DND-41 (cell line): ENCODE results near the gene LGR6.
A peak's percentile ranks its signal among the peaks of the same experiment; 100 is the strongest.

Experiments used
- EZH2 ChIP-seq: IDR thresholded peaks from 3 replicates; pipeline ENCODE4 v1.6.1; 2012; ENCODE audit warnings: borderline replicate concordance, low read depth, mild to moderate bottlenecking, moderate library complexity, low read length, inconsistent platforms; ENCODE audit not compliant: severe bottlenecking
- TF ChIP-seq, protein P1 (sequence below): IDR thresholded peaks from 2 replicates; pipeline ENCODE4 v1.5.1; 2012; ENCODE audit warnings: borderline replicate concordance, low read length, moderate library complexity, mild to moderate bottlenecking; ENCODE audit not compliant: poor library complexity, severe bottlenecking; ENCODE audit errors: extremely low read depth

DNA sequence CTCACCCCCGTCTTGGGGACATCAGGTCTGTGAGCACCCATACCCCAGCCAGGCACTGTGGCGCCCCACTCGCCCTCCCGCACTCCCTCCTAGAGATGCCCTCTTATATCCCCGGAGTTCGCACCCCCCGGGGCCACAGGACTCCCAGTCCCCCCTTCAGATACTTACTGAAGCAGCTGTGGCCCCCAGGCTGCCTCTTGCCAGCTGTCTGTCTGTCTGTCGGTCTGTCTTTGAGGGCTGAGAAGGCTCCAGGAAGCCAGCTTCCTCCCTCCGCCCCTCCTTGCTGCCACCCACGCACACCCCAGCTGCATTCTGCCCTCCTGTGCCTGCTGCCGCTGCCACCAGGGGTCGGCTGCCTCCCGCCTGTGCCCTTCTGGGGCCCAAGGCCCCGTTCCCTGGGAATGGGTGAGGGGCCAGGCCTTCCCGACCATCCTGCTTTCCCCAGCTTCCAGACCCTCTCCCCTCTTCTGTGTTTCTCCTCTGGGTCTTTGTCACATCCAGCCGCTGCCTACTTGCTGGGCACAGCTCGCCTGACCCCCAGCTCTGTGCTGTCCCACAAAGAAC is 33.1 kb upstream of the LGR6 start, which contains the start of gene PTPN7:
- TF ChIP-seq EZH2 = no peak
- TF ChIP-seq, protein P1, sequence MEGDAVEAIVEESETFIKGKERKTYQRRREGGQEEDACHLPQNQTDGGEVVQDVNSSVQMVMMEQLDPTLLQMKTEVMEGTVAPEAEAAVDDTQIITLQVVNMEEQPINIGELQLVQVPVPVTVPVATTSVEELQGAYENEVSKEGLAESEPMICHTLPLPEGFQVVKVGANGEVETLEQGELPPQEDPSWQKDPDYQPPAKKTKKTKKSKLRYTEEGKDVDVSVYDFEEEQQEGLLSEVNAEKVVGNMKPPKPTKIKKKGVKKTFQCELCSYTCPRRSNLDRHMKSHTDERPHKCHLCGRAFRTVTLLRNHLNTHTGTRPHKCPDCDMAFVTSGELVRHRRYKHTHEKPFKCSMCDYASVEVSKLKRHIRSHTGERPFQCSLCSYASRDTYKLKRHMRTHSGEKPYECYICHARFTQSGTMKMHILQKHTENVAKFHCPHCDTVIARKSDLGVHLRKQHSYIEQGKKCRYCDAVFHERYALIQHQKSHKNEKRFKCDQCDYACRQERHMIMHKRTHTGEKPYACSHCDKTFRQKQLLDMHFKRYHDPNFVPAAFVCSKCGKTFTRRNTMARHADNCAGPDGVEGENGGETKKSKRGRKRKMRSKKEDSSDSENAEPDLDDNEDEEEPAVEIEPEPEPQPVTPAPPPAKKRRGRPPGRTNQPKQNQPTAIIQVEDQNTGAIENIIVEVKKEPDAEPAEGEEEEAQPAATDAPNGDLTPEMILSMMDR = peak; percentile 92
